Activated gamma-delta T cell treated with Interleukin-2 at 50 U/mL for 16 hours (primary cell): Measurements from ENCODE around the gene PAMR1.

Source experiments
- DNase-seq: peaks from one replicate; pipeline ENCODE4 v3.0.0-alpha.2; 2020

The PAMR1 gene

DNA sequence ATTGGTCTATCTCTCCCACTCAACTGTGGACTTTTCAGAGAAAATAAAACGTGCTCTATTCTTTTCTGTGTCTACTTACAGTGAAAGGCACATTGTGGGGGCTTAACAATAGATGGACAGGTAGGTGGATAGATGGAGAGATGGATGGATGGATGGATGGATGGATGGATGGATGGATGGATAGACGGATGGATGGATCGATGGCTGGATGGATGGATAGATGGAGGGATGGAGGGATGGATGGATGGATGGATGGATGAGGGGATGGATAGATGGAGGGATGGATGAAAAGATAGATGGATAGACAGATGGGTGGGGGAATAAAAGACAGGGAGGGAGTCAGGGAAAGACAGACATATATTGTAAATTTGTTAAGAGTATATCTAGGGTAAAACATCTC lies 91.8 kb downstream of the PAMR1 start:
- DNase-seq = no peak

DNA sequence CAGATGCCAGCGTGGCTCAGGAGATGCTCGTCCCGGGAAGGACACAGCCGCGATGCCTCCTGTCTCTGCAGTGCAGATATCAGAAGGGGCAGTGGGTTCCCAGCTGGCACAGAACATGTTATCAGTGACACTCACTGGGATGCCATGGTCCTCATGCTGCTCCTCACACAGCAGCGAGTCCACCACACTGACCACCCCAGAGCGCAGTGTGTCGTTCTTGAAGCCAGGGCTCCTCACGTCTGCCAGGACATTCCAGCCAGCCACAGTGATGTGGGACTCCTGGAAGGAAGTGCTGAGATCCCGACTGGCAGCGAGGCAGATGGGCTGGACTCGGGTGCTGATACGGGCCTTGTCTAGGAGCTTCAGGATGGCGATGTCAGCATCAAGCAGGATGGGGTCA lies 93.0 kb downstream of the PAMR1 start:
- no peak for DNase-seq

DNA sequence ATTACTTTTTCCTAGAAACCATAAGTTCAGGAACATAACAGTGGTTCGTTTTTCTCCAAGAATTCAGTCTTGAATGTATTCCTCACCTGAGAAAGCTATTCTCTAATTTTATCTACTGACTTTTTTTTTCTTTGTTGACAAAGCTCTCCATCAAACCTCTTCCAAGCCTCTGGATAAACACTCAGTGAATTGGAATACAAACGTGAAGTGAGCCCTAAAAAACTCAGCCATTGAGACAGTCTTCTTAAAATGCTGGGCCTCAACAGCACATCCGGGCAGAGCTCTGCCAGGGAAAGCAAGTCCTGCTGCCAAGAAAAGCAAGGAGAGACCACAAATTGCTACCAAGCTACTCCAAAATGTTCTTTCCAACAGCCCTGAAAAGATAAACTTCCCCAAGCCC lies 98.3 kb downstream of the PAMR1 start:
- DNase-seq = no peak

DNA sequence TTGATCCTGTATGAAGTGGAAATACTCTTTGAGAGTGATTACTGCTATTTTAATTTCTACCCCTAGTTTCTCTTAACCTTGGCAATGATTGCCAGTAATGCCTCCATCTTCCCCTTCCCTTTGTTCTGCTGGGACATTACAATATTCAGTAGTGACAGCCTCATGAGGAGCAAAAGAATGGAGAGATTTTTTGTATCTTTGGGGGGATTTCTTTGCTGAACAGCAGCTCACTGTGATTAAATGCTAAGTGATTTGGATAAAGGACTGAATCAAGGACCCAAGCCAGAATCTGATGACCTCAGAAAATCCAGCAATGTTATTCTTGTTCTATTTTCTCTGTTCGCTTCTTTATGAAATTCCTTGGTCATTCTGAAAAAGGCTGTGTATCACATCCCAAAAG lies 99.1 kb downstream of the PAMR1 start:
- DNase-seq = no peak

DNA sequence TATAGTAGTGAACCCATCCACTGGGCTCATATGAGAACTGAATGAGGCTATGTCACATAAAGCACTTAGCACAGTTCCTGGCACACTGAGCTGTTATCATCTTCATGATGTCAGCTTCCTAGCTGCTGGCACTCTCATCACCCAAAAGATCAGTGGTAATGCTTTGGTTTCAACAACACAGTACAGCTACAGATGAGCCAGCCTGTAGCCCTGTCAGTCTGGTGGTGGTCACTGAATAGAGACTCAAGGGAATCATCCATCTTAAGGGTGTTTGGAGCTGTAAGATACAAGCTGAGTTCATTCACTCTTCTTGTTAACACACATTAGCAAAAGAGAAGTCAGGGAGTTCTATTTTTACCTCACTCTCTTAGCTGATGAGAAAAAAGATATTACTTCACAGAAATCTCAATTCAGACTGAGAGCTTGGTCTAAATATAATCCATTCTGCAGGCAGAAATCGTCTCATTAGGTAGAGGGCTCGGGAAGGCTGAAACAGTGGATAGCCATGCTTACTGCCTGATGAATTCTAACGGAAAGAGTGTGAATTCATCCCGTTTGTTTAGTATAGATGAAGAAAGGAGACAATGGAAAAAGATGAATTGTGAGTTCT lies 99.7 kb downstream of the PAMR1 start:
- no peak for DNase-seq

DNA sequence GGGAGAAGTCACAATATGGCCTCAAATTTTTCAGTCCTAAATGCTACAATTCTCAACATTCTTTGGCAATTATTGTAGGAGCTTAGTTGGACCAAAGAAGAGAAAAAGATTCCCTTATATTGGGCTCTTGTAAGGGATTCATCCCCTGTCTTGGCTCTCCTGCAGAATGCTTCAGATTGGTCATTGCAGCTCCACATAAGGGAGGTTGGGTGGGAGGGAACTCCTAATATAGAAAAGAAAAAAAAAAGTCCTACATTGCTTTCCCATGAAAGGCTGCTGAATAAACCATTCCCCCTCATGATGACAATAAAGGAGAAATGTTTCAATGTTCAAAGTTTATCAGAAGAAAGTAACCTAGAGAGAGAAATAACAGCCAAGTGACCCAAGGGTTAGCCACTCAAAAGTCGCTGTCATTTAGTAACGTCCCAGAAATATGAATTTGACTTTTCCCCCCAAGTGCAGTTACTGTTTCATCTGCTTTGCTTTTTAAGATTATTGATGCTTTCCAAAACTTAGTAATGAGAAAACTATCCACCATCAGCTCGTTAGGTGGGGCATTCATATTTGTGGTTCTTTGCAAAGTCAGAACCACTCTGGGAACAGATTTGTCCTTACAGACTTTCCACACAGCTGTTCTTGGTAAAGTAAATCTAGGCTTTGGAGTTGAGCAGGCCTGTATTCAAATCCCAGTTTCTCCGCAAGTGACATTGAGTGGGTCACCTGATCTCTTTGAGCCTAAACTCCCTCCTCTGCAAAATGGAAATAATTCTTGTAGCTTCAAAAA lies 101.1 kb downstream of the PAMR1 start:
- DNase-seq = no peak

DNA sequence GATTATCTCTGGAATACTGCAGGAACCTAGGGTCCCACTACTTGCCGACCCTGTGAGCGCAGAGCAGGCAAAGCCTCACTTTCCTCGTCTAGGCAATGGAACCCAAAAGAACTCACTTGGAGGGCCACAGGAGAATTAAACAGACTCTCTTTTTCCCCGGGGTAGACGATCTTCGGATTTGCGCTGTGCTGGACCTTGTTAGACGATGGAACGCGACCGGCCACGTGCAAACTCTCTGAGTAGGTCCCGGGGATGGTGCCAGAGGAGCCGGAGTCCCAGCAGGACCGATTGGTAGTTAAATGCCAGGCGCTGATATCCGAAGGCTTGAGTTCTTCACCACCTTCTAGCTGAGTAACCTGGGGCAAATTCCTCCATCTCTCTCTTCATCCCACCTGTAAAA lies 105.0 kb downstream of the PAMR1 start:
- no peak for DNase-seq

DNA sequence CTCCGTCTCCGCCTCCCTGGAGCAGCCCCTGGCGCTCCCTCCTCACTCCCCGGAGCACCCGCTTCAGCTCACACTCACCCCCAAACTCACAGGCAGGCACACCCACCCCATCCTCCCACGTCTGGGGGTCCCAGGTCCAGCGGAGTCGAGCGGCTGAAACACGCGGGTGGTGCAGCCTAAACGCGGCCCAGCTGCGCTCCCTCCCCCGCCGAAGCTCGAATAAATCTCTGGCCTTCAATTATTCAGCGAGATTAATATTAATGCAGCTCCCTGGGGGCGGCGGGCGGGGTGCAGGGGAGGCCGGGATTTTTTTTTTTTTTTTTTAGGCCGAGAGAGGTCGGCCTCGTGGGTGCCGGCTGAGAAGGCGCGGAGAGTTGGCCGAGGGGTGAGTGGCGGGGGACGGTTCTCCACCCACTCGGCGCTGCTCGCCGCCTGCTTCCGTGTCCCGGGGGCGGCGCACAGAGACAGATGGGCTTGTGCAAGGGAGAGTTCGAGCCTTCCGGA lies 105.5 kb downstream of the PAMR1 start:
- no peak for DNase-seq

DNA sequence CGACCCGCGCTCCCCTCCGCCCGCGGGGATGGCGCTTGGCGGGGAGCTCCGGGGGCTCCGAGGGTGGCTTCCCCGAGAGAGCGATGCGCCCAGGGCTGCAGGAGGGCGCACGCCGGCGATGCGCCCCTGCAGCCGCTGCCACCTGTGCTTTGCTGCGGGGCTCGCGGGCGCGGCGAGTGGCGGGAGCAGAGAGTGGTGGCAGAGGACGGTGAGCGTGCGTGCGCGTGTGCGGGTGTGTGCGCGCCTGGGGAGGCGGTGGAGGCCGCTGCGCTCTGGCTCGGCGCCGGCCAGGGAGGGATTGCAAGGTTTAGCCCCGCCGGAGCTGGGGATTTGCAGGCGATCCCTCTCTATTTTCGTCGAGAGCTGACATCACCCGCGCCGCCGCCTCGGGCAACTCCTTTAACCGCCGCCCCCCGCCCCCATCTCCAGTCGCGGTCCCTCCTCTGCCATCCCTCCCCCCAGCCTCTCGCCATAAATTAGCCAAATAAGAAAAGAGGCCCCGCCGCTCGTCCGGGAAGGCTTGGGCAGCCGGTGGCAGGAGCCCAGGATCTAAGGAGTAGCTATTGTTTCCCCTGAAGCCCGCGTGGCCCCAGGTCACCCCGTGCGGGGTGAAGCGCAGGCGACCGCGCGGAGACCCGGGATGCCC lies 106.1 kb downstream of the PAMR1 start, which contains the start of gene SLC1A2:
SLC1A2 (minus strand) TSS at position 375 of the 646 bp plus-strand sequence. CDS start 592 bp downstream, outside the sequence.
- DNase-seq = no peak

DNA sequence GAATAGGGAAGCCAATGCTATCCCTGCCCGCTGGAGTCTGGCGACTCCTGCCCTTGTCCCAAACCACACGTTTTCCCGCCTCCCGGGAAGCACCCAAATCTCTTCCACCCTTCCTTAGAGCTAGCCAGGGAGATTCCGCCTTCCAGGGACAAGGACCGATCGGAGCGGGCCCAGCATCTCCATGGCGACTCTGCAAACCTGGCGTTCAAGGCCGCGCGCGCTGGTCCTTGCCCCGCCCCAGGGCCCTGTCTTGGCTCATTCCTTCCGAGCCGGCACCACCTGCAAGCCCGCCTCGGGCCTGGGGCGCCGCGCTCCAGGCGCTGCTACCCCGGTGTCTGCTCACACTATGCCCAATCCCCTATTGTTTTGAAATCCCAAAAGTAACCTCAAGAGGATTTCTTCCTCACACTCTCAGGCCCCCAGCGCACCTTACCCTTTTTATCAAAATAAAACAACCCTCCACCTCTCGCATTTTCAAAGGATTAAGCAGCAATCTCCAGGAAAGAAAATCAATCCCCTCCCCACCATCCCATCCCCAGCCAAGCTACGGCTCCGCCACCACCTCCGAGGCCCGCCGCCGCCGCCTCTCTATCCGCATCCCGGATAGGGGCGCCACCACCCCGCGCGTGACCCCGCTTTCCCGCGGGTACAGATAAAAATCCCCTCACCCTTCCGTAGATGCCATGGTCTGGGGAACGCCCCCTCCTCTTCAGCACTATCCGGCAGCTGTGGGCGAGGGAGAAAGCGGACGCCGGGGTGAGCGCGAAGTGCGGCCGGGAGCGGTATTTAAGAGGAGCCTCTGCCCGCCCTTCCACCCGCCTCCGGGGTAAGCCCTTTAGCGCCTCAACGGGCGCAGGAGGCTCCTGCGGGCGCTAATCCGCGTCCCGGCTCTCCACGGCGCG lies 106.9 kb downstream of the PAMR1 start:
- DNase-seq = no peak

DNA sequence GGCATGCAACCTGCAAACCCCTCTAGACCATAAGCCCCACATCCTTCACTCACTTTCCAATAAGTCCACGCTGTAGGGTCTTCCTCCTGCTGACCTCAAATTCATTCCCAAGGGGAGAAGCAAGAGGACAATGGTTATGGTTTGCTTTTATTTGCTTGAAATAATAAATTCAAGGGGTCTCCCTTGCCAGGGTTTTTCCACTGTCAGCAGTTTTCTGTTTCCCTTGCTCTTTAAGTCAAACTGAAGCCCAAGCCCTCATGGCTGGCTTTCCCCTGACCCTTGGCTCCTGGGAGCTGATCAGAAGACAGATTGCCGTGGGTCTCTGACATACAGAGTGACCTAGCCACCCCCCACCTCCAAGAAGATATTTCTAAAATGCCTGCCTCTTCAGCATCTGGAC lies 109.9 kb downstream of the PAMR1 start:
- no peak for DNase-seq

DNA sequence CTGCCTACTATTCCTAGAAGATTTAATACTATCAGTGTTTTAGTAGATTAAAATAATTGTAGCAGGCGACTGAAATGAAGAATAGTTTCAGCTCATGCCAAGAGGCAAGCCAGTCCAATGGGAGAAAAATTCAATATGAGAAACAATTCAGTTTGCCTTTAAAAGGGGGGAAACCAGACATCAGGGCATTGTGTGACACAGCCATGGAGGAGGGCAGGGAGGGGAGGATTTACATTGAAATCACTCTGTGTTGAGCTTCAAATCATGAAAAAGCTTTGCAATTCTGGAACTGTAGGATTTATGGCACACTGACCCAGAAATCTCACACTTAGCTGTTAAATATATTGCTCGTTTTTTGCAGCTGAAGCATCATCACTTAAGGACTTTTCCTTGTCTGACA lies 110.6 kb downstream of the PAMR1 start:
- no peak for DNase-seq

DNA sequence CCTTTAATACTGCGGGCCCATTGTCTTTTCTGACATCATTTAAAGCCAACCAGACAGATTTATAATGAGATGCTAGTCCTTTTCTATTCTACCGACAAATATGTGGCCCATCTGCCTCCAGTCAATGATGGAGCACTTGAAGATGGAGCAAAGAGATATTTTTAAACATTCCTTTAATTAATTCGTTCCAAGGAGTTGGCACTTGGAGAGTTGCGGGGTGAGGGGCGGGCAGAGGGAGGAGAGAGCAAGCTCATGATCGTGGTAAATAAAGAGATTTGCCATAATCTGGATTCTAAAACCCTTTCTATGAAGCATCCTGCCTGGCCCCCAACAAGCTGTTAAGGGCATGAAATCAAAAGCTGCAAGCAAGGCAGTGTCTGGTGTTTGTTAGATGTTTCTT lies 111.1 kb downstream of the PAMR1 start:
- DNase-seq = no peak

DNA sequence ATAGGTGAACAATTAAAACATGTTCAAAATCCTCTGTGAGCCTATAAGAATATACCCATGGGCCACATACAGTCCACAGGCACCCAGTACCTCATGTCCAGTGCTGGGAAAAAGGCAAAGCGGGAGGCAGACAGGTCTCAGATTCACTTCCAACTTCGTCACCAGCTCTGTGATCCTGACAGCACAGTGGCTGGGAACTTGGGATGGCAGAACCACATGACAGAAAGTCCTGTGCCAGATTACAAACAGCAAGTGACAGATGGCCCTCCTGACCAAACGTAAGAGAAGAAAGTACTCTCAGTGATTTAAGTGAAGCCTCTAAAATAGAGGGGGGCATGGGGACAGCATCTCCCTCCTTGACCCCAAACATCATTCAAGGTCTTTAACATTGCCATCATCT lies 111.8 kb downstream of the PAMR1 start:
- no peak for DNase-seq

DNA sequence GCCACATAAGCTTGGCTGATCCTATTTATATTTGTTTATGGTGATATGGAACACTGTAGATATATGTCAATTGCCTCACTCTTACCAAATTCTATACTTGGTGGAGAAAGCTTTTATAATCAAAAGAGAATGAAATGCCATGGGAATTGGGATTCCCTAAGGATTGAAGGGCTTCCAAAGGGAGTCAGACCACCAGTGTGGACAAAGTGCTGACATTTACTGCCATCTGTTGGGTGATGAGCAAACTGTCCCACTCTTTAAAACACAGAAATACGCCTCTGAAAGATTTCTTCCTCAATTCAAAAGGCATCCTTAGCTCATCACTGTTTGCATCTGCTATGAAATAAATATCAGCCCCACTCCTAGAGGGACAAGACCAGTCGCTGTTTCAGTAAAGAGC lies 113.1 kb downstream of the PAMR1 start:
- DNase-seq = no peak

DNA sequence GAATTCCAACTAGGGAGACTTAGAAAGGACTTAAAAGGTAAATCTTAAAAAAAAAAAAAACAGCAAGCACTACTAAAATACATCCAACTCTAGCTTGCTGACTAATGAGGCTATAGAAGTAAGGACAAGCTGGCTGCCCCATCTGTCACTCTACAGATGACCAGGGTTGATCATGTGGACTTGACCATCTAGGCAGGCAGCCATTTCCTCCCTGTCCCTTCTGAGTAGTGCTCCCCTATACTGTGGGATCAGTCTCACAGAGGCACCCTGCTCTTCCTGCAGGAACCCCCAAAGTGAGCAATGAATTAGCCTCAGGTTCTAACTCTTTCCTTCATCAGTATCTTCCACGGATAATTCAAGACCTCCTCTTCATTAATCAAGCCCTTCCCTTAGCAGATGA lies 118.4 kb downstream of the PAMR1 start:
- no peak for DNase-seq

DNA sequence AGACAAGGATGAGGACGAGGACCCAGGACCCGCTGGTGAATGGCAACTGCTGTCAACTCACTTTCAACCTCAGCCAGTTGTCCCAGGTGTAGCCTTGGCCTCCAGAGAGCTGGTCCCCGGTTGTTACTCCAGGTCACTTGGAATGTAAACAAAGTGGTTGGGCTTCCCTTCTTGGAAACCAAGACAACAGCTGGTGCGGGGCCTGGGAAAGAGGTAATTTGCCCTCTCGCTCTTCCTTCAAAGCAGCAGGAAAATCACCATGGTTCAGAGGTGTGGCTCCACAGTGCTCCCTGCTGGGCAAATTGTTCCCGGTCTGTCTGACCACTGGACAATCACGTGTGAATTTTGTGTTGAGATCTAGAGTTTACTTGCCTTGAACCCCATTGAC lies 121.0 kb downstream of the PAMR1 start:
- DNase-seq = no peak

DNA sequence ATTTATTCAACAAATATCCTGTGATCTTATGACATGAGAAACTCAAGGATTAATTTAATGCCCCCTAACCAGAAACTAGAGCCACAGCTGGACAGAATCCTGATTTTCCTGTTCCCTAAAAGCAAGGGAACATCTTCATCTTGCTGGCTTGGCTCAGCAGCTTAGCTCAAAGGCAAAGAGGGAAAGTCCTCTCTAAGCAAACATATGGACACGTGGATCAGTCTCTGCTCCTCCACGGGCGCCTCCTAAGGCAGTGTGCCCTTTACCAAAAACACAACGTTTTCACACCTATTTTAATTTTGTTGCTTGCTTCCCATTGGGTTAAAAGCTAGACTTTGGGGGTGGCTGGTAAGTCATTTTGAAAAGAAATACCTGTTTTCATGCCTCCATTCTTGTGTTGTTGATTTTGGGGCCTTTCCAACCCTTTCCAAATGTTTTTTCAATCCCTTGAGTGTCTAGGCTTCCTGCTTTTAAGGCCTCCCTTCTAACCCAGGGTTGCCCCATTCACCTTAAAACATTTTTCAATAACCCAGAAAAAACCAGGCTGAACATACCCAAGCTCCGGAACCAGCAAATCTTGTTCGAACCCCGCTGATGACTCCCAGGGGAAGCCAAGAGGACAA lies 121.5 kb downstream of the PAMR1 start:
- DNase-seq = no peak

DNA sequence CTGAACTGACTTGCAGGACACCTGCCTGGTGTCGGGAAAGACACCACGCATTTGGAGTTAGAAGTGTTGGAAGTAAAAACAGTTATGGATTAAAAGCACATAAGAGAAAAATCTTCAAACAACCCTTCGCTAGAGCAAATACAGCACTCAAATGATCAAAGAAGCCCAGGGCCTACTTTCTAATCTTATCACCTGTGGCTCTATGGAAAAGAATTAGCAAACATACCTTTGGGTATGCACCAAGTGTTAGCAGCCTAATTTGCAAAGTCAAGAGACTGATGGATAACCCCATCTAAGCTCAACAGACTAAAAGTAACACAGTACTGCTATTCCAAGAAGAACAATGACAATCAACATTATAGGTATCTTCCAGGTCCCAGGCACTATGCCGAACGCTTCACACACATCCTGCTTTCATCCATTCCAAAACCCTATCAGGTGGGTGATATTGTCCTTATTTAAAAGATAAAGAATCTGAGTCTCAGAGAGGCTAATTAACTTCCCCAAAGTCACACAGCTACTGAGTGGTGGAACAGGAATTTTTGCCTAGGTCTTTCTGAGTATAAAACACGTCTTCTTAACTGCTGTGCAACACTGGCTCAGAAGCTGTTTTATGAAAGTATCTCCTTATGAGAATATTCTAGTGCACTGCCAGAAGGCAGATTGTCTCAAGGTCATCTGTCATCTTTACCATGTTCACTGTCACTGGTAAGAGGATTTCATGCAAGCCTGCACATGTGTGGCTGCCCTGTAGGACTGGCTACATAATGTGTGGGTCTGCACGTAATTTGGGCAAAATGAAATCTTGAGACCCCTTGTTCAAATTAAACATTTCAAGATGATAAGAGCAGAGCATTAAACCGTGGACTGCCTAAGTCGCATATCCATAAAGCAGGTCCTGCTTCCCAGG lies 122.4 kb downstream of the PAMR1 start:
- no peak for DNase-seq

DNA sequence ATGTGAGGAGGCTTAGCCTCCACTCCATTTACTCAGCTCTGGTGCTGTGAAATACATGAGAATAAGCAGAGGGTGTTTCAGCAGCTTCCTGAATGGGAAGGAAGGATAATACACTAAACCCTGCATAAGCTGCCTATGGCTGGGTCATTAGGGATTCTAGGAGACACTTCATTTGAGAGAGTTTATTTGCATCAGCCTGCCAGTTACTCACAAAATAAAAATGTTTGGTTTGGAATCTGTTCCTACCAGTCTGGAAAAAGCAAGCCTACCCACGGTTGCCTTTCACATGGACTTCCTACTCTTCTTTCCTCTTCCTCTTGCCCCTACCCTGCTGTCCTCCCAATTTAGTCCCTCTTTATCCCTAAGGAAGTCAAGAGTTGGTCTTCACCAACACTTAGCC lies 126.5 kb downstream of the PAMR1 start:
- no peak for DNase-seq

DNA sequence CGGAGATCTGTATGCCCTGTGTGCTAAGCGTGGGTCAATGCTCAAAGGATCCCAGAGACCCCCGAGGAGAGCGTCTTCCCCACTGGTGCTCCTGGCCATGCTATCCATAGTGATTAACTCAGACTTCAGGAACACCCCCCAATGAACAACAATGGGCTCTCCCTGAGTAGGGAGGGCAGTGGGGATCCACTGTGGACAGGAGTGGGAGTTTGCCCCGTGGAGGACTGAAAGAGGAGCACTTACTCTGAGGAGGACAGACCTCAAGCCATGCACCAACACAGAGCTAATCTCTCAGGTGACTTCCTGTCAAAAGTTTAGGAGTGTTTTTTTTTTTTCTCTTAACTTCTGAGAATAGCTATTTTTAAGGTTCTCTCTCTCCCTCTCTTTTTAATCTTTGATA lies 130.5 kb downstream of the PAMR1 start:
- DNase-seq = no peak
